Measurements from ENCODE around the gene IGSF8.

GRCh38 chr1:160090760-160091159, 7.7 kb downstream of the IGSF8 start:
- TF ChIP-seq CTCF (IDR thresholded peaks at IDR 0.05 in 8 of 11, conservative IDR thresholded peaks at IDR 0.05 in 3 of 11) (no peak), POLR2A (IDR thresholded peaks at IDR 0.05) (no peak), POLR2AphosphoS5 (IDR thresholded peaks at IDR 0.05) (no peak)

Data from spleen (tissue), 7 donors.